ENCODE results near the gene CENPV.
"Not testable (repeated sequence)": the region's sequence is repeated elsewhere in the genome, so short reads cannot be mapped to it uniquely, and the experiment has no call there.

The CENPV gene

DNA sequence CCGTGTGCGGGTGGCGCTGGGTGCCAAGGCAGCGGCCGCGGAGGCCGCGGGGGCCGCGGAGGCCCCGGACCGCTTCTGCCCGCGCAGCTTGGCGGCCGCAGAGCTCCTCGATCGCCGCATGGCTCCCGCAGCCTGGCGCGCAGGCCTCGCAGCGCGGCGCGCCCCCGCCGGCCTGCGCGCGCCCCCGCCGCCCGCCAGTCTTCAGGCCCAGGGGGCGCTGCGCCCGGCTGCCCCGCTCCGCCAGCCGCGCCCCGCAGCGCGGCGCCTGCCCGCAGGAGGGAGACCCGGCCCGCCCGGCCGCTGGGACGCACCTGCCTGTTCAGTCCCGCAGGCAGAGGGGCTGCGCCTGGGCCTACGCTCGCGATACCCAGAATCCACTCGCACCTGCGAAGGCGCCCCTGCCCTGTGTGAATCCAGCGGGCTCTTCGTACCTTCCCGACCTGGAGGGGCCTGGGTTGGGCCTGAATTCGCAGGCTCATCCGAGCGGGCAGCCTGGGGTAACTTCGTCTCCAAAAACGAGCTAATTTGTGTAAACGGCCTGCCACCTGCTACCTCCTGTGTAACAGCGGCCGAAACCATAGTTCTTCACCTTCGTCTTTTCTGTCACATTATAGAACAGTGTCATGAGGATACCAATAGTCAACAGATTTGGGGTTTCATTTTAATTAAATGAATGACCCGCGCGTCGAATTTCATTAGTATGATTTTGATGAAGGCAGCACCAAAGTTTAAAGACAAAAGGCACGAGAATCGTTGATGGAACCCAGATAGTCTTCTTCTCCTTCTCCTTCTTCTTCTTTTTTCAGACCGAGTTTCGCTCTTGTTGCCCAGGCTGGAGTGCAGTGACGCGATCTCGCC is at the start of gene CENPV:
Gene CENPV, minus strand, starts transcription at position 153 of the 858 bp plus-strand sequence. Its CDS starts 33 bp downstream, at position 120.
- peak; percentile 37 for DNase-seq (ENCODE audit: low read depth in 2 of 2, low spot score in 1 of 2)

DNA sequence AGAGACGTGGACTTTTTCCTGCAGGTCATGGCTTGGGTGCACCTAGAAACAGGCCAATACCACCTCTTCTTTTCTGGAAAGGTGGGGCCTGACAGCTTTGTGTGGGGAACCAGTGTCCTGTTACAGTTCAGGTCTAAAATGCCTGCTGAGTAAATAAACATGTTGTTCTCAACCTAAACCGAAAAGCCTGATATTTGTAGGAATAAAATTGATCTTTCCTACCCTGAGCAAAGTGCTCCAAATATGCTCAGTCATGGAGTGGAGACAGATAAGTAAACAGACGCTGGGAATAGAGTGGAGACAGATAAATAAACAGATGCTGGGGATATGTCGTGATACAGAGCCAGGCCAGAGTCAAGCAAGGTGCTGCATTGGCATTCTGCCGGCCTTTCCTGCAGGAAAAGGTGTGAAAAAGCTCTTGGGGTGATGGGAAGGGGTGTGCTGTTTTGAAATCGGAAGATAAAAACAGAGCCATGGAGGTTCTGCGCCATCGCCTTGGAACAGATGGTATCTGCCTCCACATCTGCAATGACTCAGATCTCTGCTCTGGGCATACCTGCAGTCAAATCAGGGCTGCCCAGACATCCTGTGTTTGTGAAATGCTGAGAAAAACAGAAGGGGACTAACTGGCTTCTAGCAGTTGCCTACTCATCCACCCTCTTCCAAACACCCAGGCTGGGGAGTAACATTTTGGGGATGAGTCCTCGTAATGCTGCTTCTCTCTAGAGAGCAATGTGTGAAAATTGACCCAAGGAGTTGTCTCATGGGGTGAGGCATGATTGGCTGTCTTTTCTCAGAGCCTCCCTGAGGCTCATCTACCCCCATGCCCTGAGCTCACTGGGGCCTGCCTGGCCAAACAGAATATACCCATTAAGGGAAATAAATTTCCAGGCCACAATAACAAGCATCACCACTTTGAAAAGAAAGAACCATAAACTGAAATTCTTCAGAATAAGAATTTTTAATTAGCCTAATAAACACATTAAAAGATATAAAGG is 45.3 kb upstream of the CENPV start:
- DNase-seq (ENCODE audit: low read depth in 2 of 2, low spot score in 1 of 2): no peak

DNA sequence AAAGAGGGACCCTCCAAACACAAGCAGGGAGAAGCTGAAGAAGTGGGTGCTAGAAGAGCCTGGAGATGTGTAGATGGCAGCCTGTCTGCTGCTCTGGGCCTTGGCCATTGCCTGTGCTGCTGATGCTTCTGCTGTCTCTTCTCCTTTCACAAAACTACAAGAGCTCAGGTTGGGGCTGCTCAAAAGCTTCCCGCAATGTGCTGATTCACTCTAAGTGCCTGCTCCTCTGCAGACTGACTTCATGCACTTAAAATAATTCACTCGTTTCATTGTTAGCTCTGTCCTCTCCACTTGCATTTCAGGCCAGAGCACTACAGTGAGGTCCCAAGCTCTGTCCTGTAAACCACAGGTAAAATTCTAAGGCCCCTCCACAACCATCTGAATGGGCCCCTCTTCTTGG is 43.4 kb upstream of the CENPV start:
- DNase-seq (ENCODE audit: low read depth in 2 of 2, low spot score in 1 of 2): not testable (repeated sequence)

DNA sequence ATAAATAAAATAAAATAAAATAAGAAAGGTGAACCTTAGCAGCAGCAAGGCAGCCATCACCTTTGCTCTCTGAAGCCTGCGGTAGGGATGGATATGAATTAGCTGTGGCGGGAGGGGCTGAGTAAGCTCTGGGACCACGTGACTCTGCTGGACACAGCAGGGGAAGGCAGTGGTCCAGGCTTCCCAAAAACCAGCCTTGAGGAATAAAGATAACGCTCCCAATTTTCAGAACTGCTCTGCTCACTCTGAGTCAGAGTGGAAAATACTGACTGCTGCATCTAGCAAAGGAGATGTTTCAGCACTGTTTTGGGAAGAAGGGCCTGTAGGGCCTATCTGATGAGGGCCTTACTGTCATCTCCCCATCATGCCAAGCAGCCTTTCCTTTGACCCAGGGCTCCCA is 42.6 kb upstream of the CENPV start:
- DNase-seq (ENCODE audit: low read depth in 2 of 2, low spot score in 1 of 2): not testable (repeated sequence)

DNA sequence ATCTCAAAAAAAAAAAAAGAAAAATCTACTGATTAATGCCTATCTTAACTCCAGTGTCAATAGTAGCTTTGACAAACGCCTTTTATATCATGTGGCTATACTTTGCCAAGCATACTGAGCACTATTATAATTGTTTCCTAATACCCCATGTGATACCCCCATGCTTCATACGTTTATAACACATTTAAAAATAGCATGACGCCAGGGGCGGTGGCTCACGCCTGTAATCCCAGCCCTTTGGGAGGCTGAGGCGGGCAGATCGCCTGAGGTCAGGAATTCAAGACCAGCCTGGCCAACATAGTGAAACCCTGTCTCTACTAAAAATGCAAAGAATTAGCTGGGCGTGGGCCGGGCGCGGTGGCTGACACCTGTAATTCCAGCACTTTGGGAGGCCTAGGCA is 39.2 kb upstream of the CENPV start:
- not testable (repeated sequence) for DNase-seq (ENCODE audit: low read depth in 2 of 2, low spot score in 1 of 2)

DNA sequence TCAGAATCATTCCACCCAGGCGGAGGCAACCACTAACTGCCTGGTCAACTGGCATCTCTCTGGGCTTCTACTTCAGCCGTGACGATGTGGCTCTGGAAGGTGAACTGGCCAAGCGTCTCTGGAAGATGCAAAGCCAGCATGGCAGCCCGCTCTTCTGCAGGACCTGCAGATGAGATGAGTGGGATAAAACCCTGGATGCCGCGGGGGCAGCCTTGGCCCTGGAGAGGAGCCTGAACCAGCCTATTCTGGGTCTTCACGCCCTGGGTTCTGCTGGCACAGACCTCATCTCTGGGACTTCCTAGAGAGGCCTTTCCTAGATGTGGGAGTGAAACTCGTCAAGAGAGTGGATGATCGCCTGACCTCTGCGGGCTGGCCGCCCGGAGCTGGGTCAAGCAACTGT is 38.2 kb upstream of the CENPV start:
- DNase-seq (ENCODE audit: low read depth in 2 of 2, low spot score in 1 of 2): no peak

DNA sequence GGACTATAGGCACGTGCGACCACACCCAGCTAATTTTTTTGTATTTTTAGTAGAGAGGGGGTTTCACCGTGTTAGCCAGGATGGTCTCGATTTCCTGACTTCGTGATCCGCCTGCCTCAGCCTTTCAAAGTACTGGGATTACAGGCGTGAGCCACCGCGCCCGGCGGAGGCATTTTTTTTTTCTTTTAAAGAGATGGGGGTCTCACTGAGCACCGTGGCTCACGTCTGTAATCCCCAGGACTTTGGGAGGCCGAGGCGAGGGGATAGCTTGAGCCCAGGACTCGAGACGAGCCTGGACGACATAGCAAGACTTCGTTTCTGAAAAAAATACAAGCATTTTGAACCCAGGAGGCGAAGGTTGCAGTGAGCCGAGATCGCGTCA is 32.8 kb upstream of the CENPV start:
- DNase-seq (ENCODE audit: low read depth in 2 of 2, low spot score in 1 of 2): not testable (repeated sequence)

DNA sequence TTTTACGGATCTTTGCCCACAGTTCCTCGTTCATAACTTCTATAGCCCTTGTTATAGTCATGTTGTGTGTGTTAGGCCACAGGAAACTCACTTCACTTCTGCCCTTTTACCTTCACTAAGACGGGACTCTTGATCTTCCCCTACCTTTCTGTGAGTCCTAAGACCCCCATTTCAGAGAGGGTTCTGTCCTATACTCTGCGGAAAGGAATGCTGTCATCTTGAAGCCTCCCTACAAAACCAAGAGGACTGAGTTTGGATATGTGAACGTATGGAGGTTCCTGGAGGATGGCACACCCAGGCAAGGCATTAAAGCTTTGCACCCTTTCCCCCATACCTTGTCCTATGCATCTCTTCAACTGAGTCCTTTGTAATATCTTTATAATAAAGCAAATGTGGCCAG is 31.3 kb upstream of the CENPV start:
- no peak for DNase-seq (ENCODE audit: low read depth in 2 of 2, low spot score in 1 of 2)

DNA sequence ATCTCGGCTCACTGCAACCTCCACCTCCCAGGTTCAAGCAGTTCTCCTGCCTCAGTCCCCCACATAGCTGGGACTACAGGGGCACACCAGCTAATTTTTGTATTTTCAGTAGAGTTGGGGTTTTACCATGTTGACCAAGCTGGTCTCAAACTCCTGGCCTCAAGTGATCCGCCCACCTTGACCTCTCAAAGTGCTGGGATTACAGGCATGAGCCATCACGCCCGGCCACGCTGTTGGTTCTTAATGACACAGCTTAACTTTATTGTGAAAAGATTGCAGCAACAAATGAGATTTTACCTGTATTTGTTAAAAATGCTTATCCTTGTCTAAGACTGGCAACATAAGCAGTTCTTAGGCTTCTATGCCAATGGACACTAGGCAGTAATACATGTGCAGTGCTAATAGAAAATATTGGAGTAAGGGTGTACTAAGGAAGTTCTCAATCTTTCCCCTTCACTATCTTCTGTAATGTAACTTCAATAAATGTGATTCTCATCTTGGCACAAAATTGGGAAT is 30.6 kb upstream of the CENPV start:
- no peak for DNase-seq (ENCODE audit: low read depth in 2 of 2, low spot score in 1 of 2)

DNA sequence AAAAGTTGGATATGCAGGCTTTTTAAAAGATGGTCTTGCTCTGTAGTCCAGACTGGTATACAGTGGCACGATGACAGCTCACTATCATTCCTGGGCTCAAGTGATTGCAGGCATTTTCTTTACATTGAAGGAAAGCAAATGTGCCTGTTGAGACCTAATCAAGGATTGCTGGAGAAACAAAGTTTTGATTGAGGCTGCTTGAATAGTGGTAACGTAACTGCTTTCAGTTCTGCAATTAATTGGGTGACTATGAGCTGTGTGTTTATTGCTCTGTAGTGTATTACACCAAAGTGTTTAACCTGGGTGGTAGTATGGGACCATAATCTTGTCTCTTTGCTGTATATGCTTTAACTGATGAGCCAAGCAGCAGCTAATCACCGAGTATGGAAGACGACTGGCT is 29.9 kb upstream of the CENPV start:
- no peak for DNase-seq (ENCODE audit: low read depth in 2 of 2, low spot score in 1 of 2)

DNA sequence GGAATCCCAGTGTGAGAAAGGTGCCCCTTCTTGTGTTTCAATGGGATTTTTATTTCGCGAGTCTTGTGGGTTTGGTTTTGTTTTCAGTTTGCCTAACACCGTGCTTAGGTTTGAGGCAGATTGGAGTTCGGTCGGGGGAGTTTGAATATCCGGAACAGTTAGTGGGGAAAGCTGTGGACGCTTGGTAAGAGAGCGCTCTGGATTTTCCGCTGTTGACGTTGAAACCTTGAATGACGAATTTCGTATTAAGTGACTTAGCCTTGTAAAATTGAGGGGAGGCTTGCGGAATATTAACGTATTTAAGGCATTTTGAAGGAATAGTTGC is 28.2 kb upstream of the CENPV start:
- no peak for DNase-seq (ENCODE audit: low read depth in 2 of 2, low spot score in 1 of 2)

DNA sequence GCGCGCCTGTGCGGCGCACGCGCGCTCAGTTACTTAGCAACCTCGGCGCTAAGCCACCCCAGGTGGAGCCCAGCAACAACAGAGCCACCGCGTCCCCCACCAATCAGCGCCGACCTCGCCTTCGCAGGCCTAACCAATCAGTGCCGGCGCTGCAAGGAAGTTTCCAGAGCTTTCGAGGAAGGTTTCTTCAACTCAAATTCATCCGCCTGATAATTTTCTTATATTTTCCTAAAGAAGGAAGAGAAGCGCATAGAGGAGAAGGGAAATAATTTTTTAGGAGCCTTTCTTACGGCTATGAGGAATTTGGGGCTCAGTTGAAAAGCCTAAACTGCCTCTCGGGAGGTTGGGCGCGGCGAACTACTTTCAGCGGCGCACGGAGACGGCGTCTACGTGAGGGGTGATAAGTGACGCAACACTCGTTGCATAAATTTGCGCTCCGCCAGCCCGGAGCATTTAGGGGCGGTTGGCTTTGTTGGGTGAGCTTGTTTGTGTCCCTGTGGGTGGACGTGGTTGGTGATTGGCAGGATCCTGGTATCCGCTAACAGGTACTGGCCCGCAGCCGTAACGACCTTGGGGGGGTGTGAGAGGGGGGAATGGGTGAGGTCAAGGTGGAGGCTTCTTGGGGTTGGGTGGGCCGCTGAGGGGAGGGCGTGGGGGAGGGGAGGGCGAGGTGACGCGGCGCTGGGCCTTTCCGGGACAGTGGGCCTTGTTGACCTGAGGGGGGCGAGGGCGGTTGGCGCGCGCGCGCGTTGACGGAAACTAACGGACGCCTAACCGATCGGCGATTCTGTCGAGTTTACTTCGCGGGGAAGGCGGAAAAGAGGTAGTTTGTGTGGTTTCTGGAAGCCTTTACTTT is 27.6 kb upstream of the CENPV start, which contains the start of gene UBB:
Gene UBB, plus strand, starts transcription at position 452 of the 856 bp plus-strand sequence. CDS start 817 bp downstream, outside the sequence.
- peak; percentile 87 to 91 for DNase-seq (ENCODE audit: low read depth in 2 of 2, low spot score in 1 of 2)

DNA sequence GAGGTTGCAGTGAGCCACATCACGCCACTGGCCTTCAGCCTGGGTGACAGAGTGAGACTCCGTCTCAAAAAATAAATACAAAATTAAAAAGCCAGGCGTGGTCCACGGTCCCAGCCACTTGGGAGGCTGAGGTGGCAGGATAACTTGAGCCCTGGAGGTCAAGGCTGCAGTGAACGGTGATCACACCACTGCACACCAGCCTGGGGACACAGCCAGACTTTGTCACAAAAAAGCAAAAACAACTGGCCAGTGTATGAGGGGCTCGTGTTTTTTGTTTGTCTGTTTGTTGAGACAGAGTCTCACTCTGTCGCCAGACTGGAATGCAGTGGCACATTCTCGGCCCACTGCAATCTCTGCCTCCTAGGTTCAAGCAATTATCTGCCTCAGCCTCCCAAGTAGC is 26.4 kb upstream of the CENPV start:
- DNase-seq (ENCODE audit: low read depth in 2 of 2, low spot score in 1 of 2): no peak

DNA sequence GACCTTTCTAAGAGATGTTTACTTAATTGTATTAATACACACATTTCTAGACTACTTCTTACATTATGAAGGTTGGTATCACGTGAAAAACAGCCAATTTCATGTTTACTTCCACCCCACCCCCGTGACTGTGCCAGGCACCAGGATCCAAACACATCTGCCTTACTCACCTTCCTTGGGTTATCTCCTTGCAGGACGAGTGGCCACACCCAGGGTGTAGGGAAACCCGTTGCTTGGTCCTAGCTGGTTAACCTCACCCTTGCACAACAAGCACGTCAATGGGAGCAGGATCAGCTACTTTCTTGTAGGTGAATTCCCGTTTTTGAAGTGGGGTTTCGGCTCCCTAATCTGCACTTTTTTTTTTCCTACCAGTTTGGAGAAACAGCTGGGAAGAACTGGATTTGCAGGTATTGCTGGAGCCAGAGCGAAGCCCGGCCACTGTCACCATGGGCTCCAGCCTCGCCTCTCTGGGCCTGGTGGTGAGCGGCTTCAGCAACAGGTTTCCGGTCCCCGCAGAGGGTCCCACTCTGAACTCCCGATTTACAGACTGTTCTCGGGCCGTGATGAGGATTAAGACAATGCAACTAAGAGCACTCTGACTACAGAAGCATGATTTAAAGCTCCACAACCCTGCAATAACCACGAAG is 25.5 kb upstream of the CENPV start:
- no peak for DNase-seq (ENCODE audit: low read depth in 2 of 2, low spot score in 1 of 2)

DNA sequence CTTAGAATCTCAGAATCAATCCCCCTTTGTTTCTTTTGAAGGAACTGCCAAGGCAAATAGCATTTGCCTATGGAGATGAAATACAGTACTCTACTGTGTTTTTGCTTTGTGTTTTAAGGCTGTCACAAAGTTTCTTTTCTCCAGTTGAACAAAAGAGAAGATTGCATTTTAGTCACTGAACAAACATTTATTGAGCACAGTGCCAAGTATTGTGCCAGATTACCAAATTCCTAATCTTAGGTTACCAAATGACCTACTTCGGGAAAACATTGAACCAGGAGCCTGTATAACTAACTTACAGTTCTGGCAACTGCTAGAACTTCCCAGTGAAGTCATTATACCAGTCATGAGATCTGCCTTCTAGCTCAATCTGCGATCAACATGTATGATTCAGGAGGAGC is 24.7 kb upstream of the CENPV start:
- DNase-seq (ENCODE audit: low read depth in 2 of 2, low spot score in 1 of 2): no peak

DNA sequence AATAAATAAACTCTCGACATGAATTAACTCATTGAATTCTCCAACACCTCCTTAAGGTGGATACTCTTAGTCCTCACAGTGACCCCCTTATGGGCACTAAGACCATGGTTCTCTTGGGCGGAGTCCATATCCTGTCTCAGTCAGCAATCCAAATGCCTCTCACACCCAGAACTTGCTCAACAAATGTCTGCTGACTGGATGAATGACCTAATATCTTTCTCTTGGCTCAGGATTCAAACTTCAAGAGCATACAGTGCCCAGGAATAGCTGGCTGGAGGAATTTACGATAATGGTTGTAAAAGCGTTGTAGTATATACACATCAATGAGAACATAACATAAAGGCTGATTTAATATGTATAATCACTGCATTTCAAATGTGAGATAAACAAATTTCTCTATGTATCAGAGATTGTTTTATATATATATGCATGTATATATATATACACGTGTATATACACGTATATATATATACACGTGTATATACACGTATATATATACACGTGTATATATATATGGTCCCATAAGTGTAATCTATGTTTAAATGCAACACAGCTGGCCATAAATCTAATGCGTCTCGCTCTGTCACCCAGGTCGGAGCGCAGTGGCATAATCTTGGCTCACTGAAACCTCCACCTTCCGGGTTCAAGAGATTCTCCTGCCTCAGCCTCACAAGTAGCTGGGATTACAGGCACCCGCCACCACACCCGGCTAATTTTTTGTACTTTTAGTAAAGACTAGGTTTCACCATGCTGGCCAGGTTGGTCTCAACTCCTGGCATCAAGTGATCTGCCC is 21.1 kb upstream of the CENPV start:
- no peak for DNase-seq (ENCODE audit: low read depth in 2 of 2, low spot score in 1 of 2)

DNA sequence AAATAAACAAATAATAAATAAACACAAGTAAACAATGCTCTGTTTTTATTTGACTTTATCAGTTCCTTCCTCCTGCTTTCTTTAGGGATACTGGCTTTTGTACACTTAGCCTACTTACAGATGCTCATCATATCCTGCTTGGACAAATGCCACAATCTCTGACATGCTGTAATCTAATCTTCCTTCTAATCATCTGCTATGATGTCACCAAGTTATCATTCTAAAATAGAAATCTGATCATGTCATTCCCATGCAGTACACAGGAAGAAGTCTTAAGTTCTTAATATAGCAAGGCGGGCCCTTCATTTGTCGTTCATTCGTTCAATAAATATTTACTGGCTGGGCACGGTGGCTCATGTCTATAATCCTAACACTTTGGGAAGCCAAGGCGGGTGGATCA is 18.5 kb upstream of the CENPV start:
- DNase-seq (ENCODE audit: low read depth in 2 of 2, low spot score in 1 of 2): no peak

DNA sequence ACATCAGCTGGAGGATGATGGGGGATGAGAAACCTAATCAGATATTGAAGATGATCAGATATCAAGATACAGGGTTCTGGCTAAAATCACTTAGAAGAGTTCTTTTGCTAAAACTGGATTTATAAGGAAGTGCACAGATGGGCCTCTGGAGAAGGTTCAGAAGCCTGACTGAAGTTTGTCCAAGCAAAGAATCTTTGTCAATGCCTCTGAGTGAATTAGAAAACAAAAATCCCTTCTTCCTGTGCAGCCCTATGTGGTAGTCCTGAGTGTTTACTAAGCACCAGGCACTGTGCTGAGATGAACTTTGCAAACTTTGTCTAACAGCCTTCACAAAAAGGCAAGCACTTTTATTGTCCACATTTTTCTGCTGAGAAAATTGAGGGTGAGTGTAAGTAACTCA is 11.4 kb upstream of the CENPV start:
- no peak for DNase-seq (ENCODE audit: low read depth in 2 of 2, low spot score in 1 of 2)

DNA sequence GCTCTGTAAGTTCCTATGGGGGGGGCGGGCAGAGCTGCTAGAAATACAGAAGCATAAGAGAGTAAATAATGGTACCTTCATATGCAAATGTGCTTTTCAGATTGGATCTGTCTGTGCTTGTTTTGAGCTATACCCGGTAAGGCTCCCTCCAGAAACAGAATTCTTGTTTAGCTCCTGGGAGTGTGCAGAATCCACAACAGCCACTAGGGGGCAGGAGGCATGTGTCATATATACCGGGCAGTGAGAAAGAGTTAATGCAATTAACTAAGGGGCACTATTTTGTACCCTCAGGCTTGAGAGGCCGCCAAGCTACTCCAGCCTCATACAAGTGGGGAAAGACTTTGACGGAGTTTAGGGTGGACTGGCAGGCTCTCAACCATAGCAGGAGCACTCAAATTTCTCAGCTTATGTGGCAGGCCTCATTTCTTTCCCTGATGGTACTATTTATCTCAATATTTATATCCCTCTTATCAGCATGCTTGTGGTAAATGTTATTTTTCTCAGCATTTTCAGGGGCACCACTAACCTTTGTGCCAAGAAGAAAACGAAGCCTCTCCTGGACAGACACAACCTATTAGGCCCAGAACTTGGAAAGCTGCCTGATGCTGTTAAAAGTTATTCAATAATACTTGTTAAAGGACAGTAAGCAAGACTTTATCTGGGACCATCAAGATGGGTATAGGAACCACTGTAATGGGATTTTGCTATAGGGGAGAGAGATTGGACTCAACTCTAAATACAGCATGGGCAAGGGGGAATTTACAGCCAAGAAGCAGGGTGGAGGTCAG is 10.7 kb upstream of the CENPV start:
- peak; percentile 40 to 62 for DNase-seq (ENCODE audit: low read depth in 2 of 2, low spot score in 1 of 2)
